CD4-positive, alpha-beta T cell treated with Interleukin-12 subunit alpha and Interleukin-12 subunit beta, for 1 hour (primary cell): ENCODE data around the gene MAPK9.
"Not testable (repeated sequence)": the region's sequence is repeated elsewhere in the genome, so short reads cannot be mapped to it uniquely, and the experiment has no call there.

Source experiments
- DNase-seq: peaks from one replicate; pipeline ENCODE4 v3.0.0-alpha.2; 2020

MAPK9 gene

GRCh38 chr5:180324601-180324950 lies 32.7 kb upstream of the MAPK9 start:
- no peak for DNase-seq

- no peak for DNase-seq
These were observed 32.2 kb upstream of the MAPK9 start for GRCh38 chr5:180323941-180324600.

- no peak for DNase-seq
These were observed 31.3 kb upstream of the MAPK9 start for GRCh38 chr5:180323160-180323559.

GRCh38 chr5:180318456-180319089 lies 26.7 kb upstream of the MAPK9 start:
- no peak for DNase-seq

GRCh38 chr5:180316586-180316985 lies 24.7 kb upstream of the MAPK9 start:
- no peak for DNase-seq

- DNase-seq: peak; percentile 76
These were observed 23.9 kb upstream of the MAPK9 start for GRCh38 chr5:180315762-180316212.

- DNase-seq: peak; percentile 54
These were observed 22.0 kb upstream of the MAPK9 start for GRCh38 chr5:180313677-180314505.

GRCh38 chr5:180311216-180311615 lies 19.3 kb upstream of the MAPK9 start:
- DNase-seq: no peak

GRCh38 chr5:180306796-180307195 lies 14.9 kb upstream of the MAPK9 start:
- no peak for DNase-seq

GRCh38 chr5:180305481-180305880 lies 13.6 kb upstream of the MAPK9 start:
- no peak for DNase-seq

- no peak for DNase-seq
These were observed 12.8 kb upstream of the MAPK9 start for GRCh38 chr5:180304431-180305375.

GRCh38 chr5:180304016-180304292 lies 12.1 kb upstream of the MAPK9 start:
- no peak for DNase-seq

GRCh38 chr5:180303226-180304015 lies 11.5 kb upstream of the MAPK9 start:
- DNase-seq: no peak

- DNase-seq: no peak
These were observed 10.4 kb upstream of the MAPK9 start for GRCh38 chr5:180302256-180302655.

- no peak for DNase-seq
These were observed 9.4 kb upstream of the MAPK9 start for GRCh38 chr5:180301253-180301652.

GRCh38 chr5:180299526-180299925 lies 7.6 kb upstream of the MAPK9 start:
- DNase-seq: no peak

- not testable (repeated sequence) for DNase-seq
These were observed 7.1 kb upstream of the MAPK9 start for GRCh38 chr5:180299014-180299413.

- no peak for DNase-seq
These were observed 5.9 kb upstream of the MAPK9 start for GRCh38 chr5:180297587-180298282.

GRCh38 chr5:180296771-180297170 lies 4.9 kb upstream of the MAPK9 start:
- DNase-seq: no peak

- no peak for DNase-seq
These were observed 3.2 kb upstream of the MAPK9 start for GRCh38 chr5:180294913-180295555.

GRCh38 chr5:180294411-180294810 lies 2.5 kb upstream of the MAPK9 start:
- DNase-seq: no peak
